ENCODE results near the gene ZNF561.

Gene ZNF561

GRCh38 chr19:9566729-9567128, 54.3 kb downstream of the ZNF561 start:
- H3K9ac ChIP-seq (ENCODE audit: low read depth, low read length), result no peak overlapping the region
- no peak overlapping the region for H3K4me3 ChIP-seq (ENCODE audit: low read depth, low read length)
- H3K9me3 ChIP-seq (ENCODE audit: control insufficient read depth, insufficient read depth, low read length), result peaks cover 38% of the 10 kb centered on the region
- H3K4me1 ChIP-seq (ENCODE audit: control insufficient read depth, insufficient read depth, low read length), result no peaks in the 10 kb centered on the region
- H3K36me3 ChIP-seq (ENCODE audit: control insufficient read depth, insufficient read depth, low read length), result peaks cover 37% of the 10 kb centered on the region
- no peaks in the 10 kb centered on the region for H3K27me3 ChIP-seq (ENCODE audit: control insufficient read depth, insufficient read depth, low read length)

GRCh38 chr19:9565900-9566705, 54.9 kb downstream of the ZNF561 start:
- Histone ChIP-seq H3K36me3 (ENCODE audit: control insufficient read depth, insufficient read depth, low read length) (peaks cover 37% of the 10 kb centered on the region), H3K27me3 (ENCODE audit: control insufficient read depth, insufficient read depth, low read length) (no peaks in the 10 kb centered on the region), H3K9ac (ENCODE audit: low read depth, low read length) (no peak overlapping the region), H3K4me1 (ENCODE audit: control insufficient read depth, insufficient read depth, low read length) (no peaks in the 10 kb centered on the region), H3K4me3 (ENCODE audit: low read depth, low read length) (no peak overlapping the region), H3K9me3 (ENCODE audit: control insufficient read depth, insufficient read depth, low read length) (peaks cover 42% of the 10 kb centered on the region)
